T follicular helper cell (primary cell): ENCODE data around the gene EEFSEC.
"Not testable (repeated sequence)": the region's sequence is repeated elsewhere in the genome, so short reads cannot be mapped to it uniquely, and the experiment has no call there.

ENCODE experiments used
- DNase-seq: peaks from one replicate; pipeline ENCODE4 v3.0.0-alpha.2; 2020; ENCODE audit warnings: low read depth

The EEFSEC gene

GRCh38 chr3:128152419-128153155 lies 694 bp upstream of the EEFSEC start:
- DNase-seq, result no peak

GRCh38 chr3:128154354-128154753 lies 1.1 kb downstream of the EEFSEC start:
- DNase-seq, result not testable (repeated sequence)

DNA sequence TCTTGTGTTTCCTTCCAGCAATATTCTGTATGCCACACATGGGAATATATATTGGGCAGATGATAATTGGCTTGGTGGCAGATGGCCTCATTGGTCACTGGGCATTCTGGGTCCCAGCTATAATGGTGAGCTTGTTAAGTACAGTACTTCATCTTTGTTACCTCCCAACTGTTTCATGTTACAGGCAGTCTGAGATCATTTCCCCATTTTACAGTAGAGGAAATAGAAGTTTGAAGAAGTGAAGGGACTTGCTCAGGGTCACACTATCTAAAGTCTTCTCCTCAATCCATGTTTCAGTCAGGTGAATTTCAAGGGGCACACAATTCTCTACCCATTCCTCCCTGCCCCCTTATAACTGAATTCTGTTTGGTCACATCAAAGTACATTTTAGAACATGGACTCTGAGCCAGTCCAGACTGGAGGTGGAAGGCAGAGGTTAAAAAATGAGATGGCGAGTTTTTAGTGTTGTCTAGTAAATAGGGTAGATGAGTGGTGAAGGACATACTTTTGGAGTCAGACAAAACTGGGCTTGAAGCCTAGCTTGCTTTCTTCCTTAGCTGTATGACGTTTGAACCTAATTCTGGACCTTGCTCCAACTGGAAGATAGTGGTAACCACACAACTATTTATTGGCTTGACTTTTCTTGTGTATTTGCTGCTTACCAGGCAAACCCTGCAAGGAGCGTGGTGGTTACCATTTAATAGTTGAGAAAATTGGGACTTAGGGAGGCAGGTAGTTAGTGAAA lies 2.5 kb downstream of the EEFSEC start:
- no peak for DNase-seq

DNA sequence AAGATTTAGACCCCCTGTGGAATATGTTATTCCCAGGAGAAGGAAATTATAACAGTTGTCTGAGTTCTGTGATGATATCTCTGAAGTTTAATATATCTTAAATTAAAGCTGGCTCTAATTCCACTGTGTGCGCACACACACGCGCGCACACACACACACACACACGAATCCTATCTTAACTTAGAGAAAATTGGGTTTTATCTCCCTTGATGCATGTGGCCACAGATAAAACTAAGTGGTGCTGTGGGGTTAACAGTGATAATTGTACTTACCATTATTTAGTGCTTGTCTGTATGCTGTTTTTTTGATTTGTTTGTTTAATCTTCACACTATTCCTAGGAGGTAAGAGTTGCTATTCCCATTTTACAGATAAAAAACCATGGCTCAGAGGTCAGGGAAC lies 7.4 kb downstream of the EEFSEC start:
- DNase-seq, result no peak

GRCh38 chr3:128163432-128163831 lies 10.2 kb downstream of the EEFSEC start:
- DNase-seq, result no peak

DNA sequence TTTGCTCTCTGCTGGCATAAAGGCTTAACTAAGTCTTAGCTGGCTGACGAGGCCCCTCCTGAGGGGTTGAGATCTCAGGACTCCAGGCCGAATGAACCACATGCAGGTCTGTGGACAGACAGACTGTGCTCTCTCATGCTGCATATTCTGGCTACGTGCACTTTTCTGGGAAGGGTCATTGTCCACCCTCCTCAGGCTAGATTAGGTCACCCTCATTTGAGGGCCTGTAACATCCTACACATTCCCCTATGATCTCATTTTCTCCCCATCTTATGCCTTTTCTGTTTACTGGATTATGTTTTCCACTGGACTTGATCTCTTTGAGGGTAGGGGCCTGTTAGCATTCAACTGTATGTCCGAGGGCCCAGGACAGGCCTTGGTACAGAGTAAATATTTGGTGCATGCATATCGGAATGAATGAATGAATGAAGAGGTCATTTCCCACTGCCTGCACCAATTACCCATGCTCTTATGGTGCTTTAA lies 13.7 kb downstream of the EEFSEC start:
- DNase-seq, result no peak

- no peak for DNase-seq
Observed at GRCh38 chr3:128167646-128167972, 14.3 kb downstream of the EEFSEC start.

DNA sequence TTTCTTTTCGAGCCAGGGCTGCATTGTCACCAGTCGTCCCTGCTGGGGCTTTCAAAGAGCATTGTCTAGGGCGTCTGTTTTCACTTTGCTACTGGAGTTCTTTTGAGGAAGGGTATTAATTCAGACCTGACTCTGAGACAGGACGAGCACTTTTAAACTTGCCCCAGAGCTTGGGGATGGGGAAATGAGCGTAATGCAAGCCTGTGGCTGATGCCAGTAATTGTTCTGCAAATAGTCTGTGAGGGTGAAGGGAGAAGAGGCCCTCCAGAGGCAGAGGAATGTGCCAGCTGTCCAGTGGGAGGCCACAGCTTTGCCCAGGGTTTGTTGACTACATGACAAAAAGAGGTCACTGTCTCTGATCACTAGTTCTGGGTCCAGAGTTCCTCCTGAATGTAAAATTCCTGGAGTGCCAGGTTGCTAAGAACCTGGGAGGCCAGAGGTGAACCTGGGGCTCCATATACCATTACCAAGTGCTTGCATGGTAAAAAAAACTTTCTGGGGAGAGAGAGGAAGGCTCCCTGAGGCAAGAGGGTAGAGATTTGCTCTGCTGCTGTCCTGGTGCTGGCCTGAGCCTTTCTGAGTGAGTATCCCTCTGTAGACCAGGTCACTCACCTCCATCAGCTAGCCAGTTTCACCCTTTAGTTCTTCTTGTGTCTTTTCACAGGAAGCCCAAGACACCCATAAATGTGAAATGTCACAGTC lies 14.8 kb downstream of the EEFSEC start:
- no peak for DNase-seq

- no peak for DNase-seq
Observed at GRCh38 chr3:128168836-128169235, 15.6 kb downstream of the EEFSEC start.

- DNase-seq, result no peak
Observed at GRCh38 chr3:128170866-128171516, 17.7 kb downstream of the EEFSEC start.

GRCh38 chr3:128173200-128173599 lies 19.9 kb downstream of the EEFSEC start:
- no peak for DNase-seq

- DNase-seq, result no peak
Observed at GRCh38 chr3:128173849-128174248, 20.6 kb downstream of the EEFSEC start.

- DNase-seq, result no peak
Observed at GRCh38 chr3:128174675-128175590, 21.7 kb downstream of the EEFSEC start.

DNA sequence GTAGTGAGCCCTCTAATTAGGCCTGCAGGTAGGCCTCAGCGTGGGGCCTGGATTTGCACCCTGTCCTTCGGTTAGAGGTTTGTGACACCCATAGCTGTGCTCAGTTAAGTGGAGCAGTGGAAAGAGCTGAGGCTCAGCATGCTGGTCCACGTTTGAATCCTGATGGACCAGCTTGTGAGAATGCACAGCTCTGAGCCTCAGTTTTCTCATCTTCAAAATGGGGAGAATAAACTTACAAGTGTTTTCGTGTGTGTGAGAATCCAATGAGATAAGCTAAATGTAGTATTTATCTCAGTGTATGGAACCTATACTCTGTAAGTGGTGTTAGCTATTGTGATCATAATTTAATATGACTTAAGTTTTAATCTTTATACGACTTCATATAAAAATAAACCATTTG lies 22.5 kb downstream of the EEFSEC start:
- DNase-seq, result no peak

DNA sequence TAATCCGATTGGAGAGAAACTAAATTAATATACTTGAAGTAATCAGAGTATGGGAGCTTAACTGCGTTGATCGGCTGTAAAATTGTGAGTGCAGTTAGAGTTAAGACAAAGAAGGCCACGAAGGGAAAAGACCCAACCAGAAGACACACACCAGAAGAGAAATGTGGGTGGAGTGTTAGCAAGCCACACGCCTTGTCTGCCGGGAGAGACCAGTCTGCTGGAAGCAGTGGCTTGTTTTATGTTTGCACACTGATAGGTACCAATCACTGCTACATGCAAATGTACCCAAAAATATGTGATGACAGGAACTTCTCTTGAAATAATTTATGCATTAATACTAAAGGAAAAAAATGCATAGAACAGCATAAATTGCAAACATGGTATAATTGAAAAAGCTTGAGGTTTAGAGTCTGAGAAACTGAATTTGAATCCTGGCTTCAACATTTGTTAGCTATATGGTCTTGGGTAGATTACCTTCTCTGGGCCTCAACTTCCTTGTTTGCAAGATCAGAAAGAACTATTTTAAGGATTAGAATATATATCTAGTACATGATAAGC lies 23.1 kb downstream of the EEFSEC start:
- DNase-seq, result no peak

- no peak for DNase-seq
Observed at GRCh38 chr3:128177865-128178264, 24.6 kb downstream of the EEFSEC start.

GRCh38 chr3:128178782-128179483 lies 25.7 kb downstream of the EEFSEC start:
- no peak for DNase-seq

DNA sequence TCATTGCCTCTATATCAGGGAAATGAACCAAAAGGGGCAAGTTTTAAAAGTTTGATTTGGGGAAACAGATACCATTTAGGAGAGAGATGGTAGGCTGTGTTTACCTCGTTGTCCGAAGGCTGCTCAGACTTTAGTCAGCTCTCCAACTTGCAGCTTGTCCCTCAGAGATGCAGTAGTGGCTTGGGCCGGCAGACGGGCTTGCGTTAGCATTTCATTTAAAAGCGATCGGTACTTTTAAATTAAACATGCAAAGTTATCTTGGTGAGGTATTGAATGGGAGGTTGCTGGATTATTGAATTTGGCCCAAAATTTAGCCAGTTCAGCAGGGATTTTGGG lies 26.2 kb downstream of the EEFSEC start:
- no peak for DNase-seq

DNA sequence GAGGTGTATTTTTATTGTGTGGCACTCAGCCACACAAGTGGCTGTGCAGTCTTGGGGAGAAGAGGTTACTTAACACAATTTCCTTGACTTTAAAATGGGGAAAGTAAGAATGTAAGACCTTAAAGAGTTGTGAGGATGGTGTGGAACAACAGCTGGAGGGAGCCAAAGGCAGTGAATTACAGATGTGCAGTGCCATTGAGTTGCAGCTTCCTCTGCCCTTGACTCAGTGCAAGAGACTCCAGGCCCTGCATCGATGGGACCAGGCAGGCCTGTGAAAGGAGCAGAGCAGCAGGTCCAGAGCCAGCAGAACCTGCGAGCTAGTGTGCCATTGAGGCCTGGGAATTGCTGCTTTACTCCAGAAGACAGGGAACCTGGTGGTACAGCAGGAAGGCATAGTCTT lies 27.2 kb downstream of the EEFSEC start:
- DNase-seq, result no peak

DNA sequence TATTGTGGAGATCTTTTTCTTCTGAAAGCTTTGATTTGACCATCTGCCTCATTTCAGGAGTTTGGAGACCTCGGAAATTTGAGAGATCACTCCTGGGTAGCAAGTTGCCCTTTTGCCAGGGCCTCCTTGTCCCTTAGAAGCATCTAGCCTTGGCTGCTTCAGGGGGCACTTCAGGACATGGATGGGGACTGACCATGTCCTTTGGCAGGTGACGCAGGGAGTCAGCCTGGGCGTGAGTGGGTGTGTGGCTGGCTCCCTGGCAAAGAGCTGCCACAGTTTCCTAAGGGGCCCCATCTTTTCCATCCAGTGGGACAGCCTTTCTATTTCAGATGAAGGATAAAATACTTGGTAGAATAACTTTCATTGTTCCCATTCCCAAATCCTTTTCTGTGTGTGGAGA lies 27.6 kb downstream of the EEFSEC start:
- no peak for DNase-seq

GRCh38 chr3:128182656-128183055 lies 29.4 kb downstream of the EEFSEC start:
- no peak for DNase-seq
